CD4-positive, alpha-beta T cell (primary cell): Measurements from ENCODE around the gene CAPN7. TPM values are rescaled to one million over a fixed set of nuclear protein-coding genes. Genes with fewer than 3 reads are reported as not detected.

Source experiments
- ATAC-seq: fragments of 200-7000 bp; cut with Tn5 transposase; one replicate; pipeline ENCODE4 v1.10.0; 2022; ENCODE audit warnings: mild to moderate bottlenecking; ENCODE audit not compliant: poor library complexity
- CTCF ChIA-PET: fragments of 350-600 bp; sonication (Branson Sonifier 250); formaldehyde crosslinking; loops from one replicate; lab custom pipeline; 2021; ENCODE audit warnings: antibody characterized with exemption, inconsistent platforms; lab: Charles Lee
- POLR2A ChIA-PET: fragments of 350-600 bp; sonication (Branson Sonifier 250); formaldehyde crosslinking; loops from one replicate; lab custom pipeline; 2021; ENCODE audit warnings: antibody characterized with exemption, inconsistent platforms; lab: Charles Lee
- DNase-seq, 14 experiments: peaks; one replicate each; pipeline ENCODE4 v3.0.0-alpha.2; 2013 to 2020; ENCODE audit warnings: mixed read lengths in 2 of 14
- H3K27ac ChIP-seq, 2 donors: one replicate each; pipeline versions ENCODE4 v1.5.1 to v1.7.0; 2013; ENCODE audit warnings: low read length in 2 of 2, low read depth in 1 of 2, mild to moderate bottlenecking in 1 of 2
- H3K27me3 ChIP-seq, 2 experiments: 1 replicate in 1 of 2; 2 replicates in 1 of 2; pipeline versions ENCODE4 v1.6.1 to v1.7.0; 2013; ENCODE audit warnings: low read length in 2 of 2, control low read depth in 1 of 2, mild to moderate bottlenecking in 1 of 2, moderate library complexity in 1 of 2; ENCODE audit not compliant: insufficient read depth in 2 of 2, control insufficient read depth in 1 of 2
- H3K36me3 ChIP-seq: one replicate; pipeline ENCODE4 v1.6.1; 2013; ENCODE audit warnings: low read length, control low read depth; ENCODE audit not compliant: insufficient read depth
- H3K4me1 ChIP-seq: one replicate; pipeline ENCODE4 v1.6.1; 2013; ENCODE audit warnings: low read length, control low read depth; ENCODE audit not compliant: insufficient read depth
- H3K4me3 ChIP-seq: one replicate; pipeline ENCODE4 v1.5.1; 2013; ENCODE audit warnings: mild to moderate bottlenecking, low read length, moderate library complexity
- H3K9me3 ChIP-seq, 2 experiments: 1 replicate in 1 of 2; 2 replicates in 1 of 2; pipeline versions ENCODE4 v1.6.1 to v1.7.0; 2013; ENCODE audit warnings: low read length in 2 of 2, mild to moderate bottlenecking in 2 of 2, control low read depth in 1 of 2, moderate library complexity in 1 of 2; ENCODE audit not compliant: control insufficient read depth in 1 of 2, insufficient read depth in 1 of 2
- H3K27ac Mint-ChIP-seq: one replicate; pipeline ENCODE4 v1.8.0; 2020; ENCODE audit warnings: mixed read lengths
- H3K27me3 Mint-ChIP-seq: one replicate; pipeline ENCODE4 v1.8.0; 2021; ENCODE audit warnings: mixed read lengths
- H3K36me3 Mint-ChIP-seq: one replicate; pipeline ENCODE4 v1.8.0; 2021; ENCODE audit warnings: low read depth, mixed read lengths
- H3K4me1 Mint-ChIP-seq: one replicate; pipeline ENCODE4 v1.8.0; 2021; ENCODE audit warnings: low read depth, mixed read lengths
- H3K4me3 Mint-ChIP-seq: one replicate; pipeline ENCODE4 v1.8.0; 2020; ENCODE audit warnings: mild to moderate bottlenecking, mixed read lengths
- H3K9me3 Mint-ChIP-seq: one replicate; pipeline ENCODE4 v1.8.0; 2020; ENCODE audit warnings: mixed read lengths
- CTCF ChIP-seq: fragments of 200-600 bp; IDR thresholded peaks from one replicate; pipeline ENCODE4 v1.8.0; 2022; ENCODE audit warnings: antibody characterized with exemption, mild to moderate bottlenecking
- intact Hi-C, 2 experiments: fragments of 100-400 bp; cut with DNase I in 1 of 2; cut with micrococcal nuclease in 1 of 2; formaldehyde crosslinking; loops; one replicate each; pipeline versions ENCODE4 v1.15.1 to v1.9.0; 2023 to 2025; cut with DNase I, micrococcal nuclease
- total RNA-seq, 174 experiments: library from RNA in 2 of 174; stranded (reverse) in 2 of 174; gene quantifications; one replicate each; pipeline ENCODE4 v1.2.3 and lab custom pipeline; 2021 to 2026

The CAPN7 gene
- total RNA-seq, 2 experiments from 2014 or later = 64.7 to 69.4 TPM

GRCh38 chr3:15287565-15288330 lies 81.7 kb downstream of the CAPN7 start:
- DNase-seq = peak in 2 of 14 experiments; percentile 62 to 68
- Histone ChIP-seq H3K4me3 (no peak overlapping the region), H3K9me3 (no peaks in the 10 kb centered on the region), H3K27ac (no peak overlapping the region), H3K27me3 (no peaks in the 10 kb centered on the region), H3K36me3 (peaks cover 43% of the 10 kb centered on the region), H3K4me1 (peaks cover 95% of the 10 kb centered on the region)
- ChIA-PET POLR2A (interaction anchor here (1.4 to 2.5 kb wide), 3 partner anchors 13 to 45 kb away, joined by 4 to 11 read pairs (median 6); partner anchors contain the start of gene SH3BP5), CTCF (no interaction called here)
- peaks cover 93% of the 10 kb centered on the region for H3K4me1 Mint-ChIP-seq
- H3K4me3 Mint-ChIP-seq = no peak overlapping the region
- no peaks in the 10 kb centered on the region for H3K9me3 Mint-ChIP-seq
- H3K27me3 Mint-ChIP-seq = no peaks in the 10 kb centered on the region
- peak overlapping the region; percentile 94 for H3K27ac Mint-ChIP-seq
- intact Hi-C loops = loop anchor here in 1 of 2 experiments (2.0 kb wide), 1 partner anchor 13 kb away; no protein-coding TSS in a partner anchor
- no peak for TF ChIP-seq CTCF
- no peak for ATAC-seq
- H3K36me3 Mint-ChIP-seq = peaks cover 34% of the 10 kb centered on the region

GRCh38 chr3:15288331-15289035 lies 82.4 kb downstream of the CAPN7 start:
- H3K27me3 Mint-ChIP-seq = no peaks in the 10 kb centered on the region
- H3K4me3 Mint-ChIP-seq = no peak overlapping the region
- peaks cover 95% of the 10 kb centered on the region for H3K4me1 Mint-ChIP-seq
- H3K27me3 ChIP-seq = no peaks in the 10 kb centered on the region
- H3K36me3 Mint-ChIP-seq = peaks cover 32% of the 10 kb centered on the region
- H3K27ac Mint-ChIP-seq = peak overlapping the region; percentile 94
- H3K4me3 ChIP-seq = no peak overlapping the region
- H3K36me3 ChIP-seq = peaks cover 40% of the 10 kb centered on the region
- no peaks in the 10 kb centered on the region for H3K9me3 ChIP-seq
- POLR2A ChIA-PET = interaction anchor here (1.2 to 2.5 kb wide), 2 partner anchors 17 to 43 kb away, joined by 5 to 11 read pairs; no protein-coding TSS in a partner anchor
- H3K27ac ChIP-seq = peak overlapping the region in 1 of 2 donors; percentile 18
- H3K4me1 ChIP-seq = peaks cover 96% of the 10 kb centered on the region
- intact Hi-C loops = loop anchor here in 1 of 2 experiments (2.0 kb wide), 1 partner anchor 14 kb away; no protein-coding TSS in a partner anchor
- no peaks in the 10 kb centered on the region for H3K9me3 Mint-ChIP-seq
- TF ChIP-seq CTCF = no peak
- ATAC-seq = no peak
- CTCF ChIA-PET = interaction anchor here (0.7 to 1.7 kb wide), 2 partner anchors 23 to 43 kb away, joined by 3 to 7 read pairs; partner anchors contain the start of gene SH3BP5
- DNase-seq = no peak

- H3K4me1 Mint-ChIP-seq = peaks cover 93% of the 10 kb centered on the region
Measured at GRCh38 chr3:15289661-15290060, 83.6 kb downstream of the CAPN7 start.

More at GRCh38 chr3:15289661-15290060, 83.6 kb downstream of the CAPN7 start:
- Mint-ChIP-seq H3K4me3 (peak overlapping the region; percentile 45), H3K9me3 (no peaks in the 10 kb centered on the region), H3K27me3 (no peaks in the 10 kb centered on the region), H3K27ac (peak overlapping the region; percentile 94), H3K36me3 (peaks cover 22% of the 10 kb centered on the region)
- Histone ChIP-seq H3K27me3 (no peaks in the 10 kb centered on the region), H3K27ac (peak overlapping the region in 1 of 2 donors; percentile 35), H3K4me3 (no peak overlapping the region), H3K9me3 (no peaks in the 10 kb centered on the region), H3K36me3 (peaks cover 39% of the 10 kb centered on the region), H3K4me1 (peaks cover 90% of the 10 kb centered on the region)
- ChIA-PET CTCF (interaction anchor here (1.7 kb wide), 1 partner anchor 42 kb away, joined by 7 read pairs; the partner anchor contains the start of gene SH3BP5), POLR2A (interaction anchor here (0.9 to 1.2 kb wide), 2 partner anchors 31 to 41 kb away, joined by 4 to 5 read pairs; no protein-coding TSS in a partner anchor)
- peak in 1 of 14 experiments; percentile 24 for DNase-seq
- no peak for TF ChIP-seq CTCF
- intact Hi-C loops = loop anchor here in 1 of 2 experiments (2.0 kb wide), 1 partner anchor 15 kb away; no protein-coding TSS in a partner anchor
- ATAC-seq = no peak
